ENCODE results near the gene SPIN2B. TPM values are rescaled to one million over a fixed set of nuclear protein-coding genes. Genes with fewer than 3 reads are reported as not detected.
A peak's percentile ranks its signal among the peaks of the same experiment; 100 is the strongest.

SPIN2B gene
- total and polyA plus RNA-seq, 2 of the 13 experiments (the other 11 are each of a cell fraction or from before 2014, with no cell fraction given), result 7.9 to 10.4 TPM

- no peak for TF ChIP-seq ZNF224 (CRISPR knock-in tag; IDR thresholded peaks at IDR 0.05)
- TF ChIP-seq ESRRA (CRISPR knock-in tag; IDR thresholded peaks at IDR 0.05; ENCODE audit: low read depth), result no peak
- no peak for TF ChIP-seq ZKSCAN5 (CRISPR knock-in tag; IDR thresholded peaks at IDR 0.05)
- no peak for TF ChIP-seq ZNF670 (CRISPR knock-in tag; IDR thresholded peaks at IDR 0.05; ENCODE audit: borderline replicate concordance)
- no peak for TF ChIP-seq ZMAT5 (CRISPR knock-in tag; IDR thresholded peaks at IDR 0.05; ENCODE audit: borderline replicate concordance, low read depth)
- TF ChIP-seq POLR2AphosphoS5 (IDR thresholded peaks at IDR 0.05; ENCODE audit: low read depth, low read length), result peak; percentile 42; the same call in 1 of the 2 replicates
- TF ChIP-seq CEBPB (IDR thresholded peaks at IDR 0.05; ENCODE audit: borderline replicate concordance, low read depth, low read length), result no peak
- no peak for TF ChIP-seq ZNF605 (CRISPR knock-in tag; IDR thresholded peaks at IDR 0.05)
- no peak for TF ChIP-seq THYN1 (CRISPR knock-in tag; IDR thresholded peaks at IDR 0.05; ENCODE audit: borderline replicate concordance, low read depth)
- TF ChIP-seq ZNF547 (CRISPR knock-in tag; IDR thresholded peaks at IDR 0.05), result no peak
- no peak for TF ChIP-seq HBP1 (CRISPR knock-in tag; IDR thresholded peaks at IDR 0.05; ENCODE audit: low read depth)
- no peak for TF ChIP-seq SOX6 (IDR thresholded peaks at IDR 0.05)
- TF ChIP-seq SOX6 (CRISPR knock-in tag; IDR thresholded peaks at IDR 0.05), result peak; percentile 46
- TF ChIP-seq ZNF800 (CRISPR knock-in tag; IDR thresholded peaks at IDR 0.05), result no peak
- TF ChIP-seq FOXA1 (IDR thresholded peaks at IDR 0.05), result no peak
- no peak for TF ChIP-seq FOXA1 (CRISPR knock-in tag; IDR thresholded peaks at IDR 0.05)
- TF ChIP-seq ZNF383 (CRISPR knock-in tag; IDR thresholded peaks at IDR 0.05; ENCODE audit: borderline replicate concordance), result no peak
- TF ChIP-seq SNRNP70 (IDR thresholded peaks at IDR 0.05; ENCODE audit: low read depth, low read length), result no peak
- TF ChIP-seq HMGXB3 (CRISPR knock-in tag; IDR thresholded peaks at IDR 0.05; ENCODE audit: borderline replicate concordance), result no peak
- no peak for TF ChIP-seq ATAD3A (CRISPR knock-in tag; IDR thresholded peaks at IDR 0.05)
- no peak for TF ChIP-seq KAT7 (CRISPR knock-in tag; IDR thresholded peaks at IDR 0.05; ENCODE audit: borderline replicate concordance)
- no peak for TF ChIP-seq CENPBD1 (CRISPR knock-in tag; IDR thresholded peaks at IDR 0.05; ENCODE audit: borderline replicate concordance, low read depth)
These were observed at the start of gene SPIN2B (continued) for GRCh38 chrX:57121162-57121755.
